Measurements from ENCODE around the gene RGS14.

DNA sequence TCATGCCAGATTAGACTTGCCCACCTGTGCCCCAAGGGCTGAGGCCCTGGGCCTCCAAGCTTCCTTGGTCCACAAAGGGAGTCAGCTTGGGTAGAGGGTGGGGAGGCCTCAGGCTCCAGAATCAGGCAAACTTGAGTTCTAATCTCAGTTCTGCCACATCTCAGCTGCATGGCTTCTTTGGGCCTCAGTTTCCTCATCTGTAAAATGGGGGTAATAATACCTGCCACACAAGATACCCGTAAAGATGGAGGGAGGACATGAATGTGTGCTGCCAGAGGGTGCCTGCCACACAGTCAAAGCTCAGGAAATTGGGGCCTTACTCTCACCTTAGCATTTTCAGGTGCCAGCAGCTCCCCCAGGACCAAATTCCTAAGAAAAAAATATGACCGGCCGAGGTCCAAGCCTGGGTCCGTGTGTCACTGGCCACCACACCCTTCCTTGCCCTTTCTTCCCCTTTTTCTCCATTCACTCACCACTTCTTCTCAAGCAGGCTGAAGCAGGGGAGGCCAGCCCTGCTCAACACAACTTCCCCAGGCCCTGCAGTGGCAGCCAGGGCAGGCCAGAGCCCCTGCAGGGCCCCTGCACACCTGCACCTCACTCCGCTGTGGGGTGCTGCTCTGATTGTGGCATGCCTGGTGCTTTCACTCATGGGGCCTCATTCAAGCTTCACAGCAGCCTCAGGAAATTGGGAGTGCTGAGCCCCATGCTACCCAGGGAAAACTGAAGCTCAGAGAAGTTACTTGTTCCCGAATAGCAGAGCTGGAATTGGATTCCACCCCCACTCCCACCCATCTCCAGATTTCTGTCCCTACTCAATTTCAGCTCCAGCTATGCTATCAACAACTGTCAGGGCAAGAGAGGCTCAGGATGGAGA is 3.9 kb downstream of the RGS14 start:
- TF ChIP-seq ZFP30 (CRISPR knock-in tag; IDR thresholded peaks at IDR 0.05): no peak
- TF ChIP-seq, protein P1, sequence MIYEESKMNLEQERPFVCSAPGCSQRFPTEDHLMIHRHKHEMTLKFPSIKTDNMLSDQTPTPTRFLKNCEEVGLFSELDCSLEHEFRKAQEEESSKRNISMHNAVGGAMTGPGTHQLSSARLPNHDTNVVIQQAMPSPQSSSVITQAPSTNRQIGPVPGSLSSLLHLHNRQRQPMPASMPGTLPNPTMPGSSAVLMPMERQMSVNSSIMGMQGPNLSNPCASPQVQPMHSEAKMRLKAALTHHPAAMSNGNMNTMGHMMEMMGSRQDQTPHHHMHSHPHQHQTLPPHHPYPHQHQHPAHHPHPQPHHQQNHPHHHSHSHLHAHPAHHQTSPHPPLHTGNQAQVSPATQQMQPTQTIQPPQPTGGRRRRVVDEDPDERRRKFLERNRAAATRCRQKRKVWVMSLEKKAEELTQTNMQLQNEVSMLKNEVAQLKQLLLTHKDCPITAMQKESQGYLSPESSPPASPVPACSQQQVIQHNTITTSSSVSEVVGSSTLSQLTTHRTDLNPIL (CRISPR knock-in tag; IDR thresholded peaks at IDR 0.05; ENCODE audit: low read depth): no peak
- TF ChIP-seq, protein P2, sequence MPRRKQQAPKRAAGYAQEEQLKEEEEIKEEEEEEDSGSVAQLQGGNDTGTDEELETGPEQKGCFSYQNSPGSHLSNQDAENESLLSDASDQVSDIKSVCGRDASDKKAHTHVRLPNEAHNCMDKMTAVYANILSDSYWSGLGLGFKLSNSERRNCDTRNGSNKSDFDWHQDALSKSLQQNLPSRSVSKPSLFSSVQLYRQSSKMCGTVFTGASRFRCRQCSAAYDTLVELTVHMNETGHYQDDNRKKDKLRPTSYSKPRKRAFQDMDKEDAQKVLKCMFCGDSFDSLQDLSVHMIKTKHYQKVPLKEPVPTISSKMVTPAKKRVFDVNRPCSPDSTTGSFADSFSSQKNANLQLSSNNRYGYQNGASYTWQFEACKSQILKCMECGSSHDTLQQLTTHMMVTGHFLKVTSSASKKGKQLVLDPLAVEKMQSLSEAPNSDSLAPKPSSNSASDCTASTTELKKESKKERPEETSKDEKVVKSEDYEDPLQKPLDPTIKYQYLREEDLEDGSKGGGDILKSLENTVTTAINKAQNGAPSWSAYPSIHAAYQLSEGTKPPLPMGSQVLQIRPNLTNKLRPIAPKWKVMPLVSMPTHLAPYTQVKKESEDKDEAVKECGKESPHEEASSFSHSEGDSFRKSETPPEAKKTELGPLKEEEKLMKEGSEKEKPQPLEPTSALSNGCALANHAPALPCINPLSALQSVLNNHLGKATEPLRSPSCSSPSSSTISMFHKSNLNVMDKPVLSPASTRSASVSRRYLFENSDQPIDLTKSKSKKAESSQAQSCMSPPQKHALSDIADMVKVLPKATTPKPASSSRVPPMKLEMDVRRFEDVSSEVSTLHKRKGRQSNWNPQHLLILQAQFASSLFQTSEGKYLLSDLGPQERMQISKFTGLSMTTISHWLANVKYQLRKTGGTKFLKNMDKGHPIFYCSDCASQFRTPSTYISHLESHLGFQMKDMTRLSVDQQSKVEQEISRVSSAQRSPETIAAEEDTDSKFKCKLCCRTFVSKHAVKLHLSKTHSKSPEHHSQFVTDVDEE (CRISPR knock-in tag; IDR thresholded peaks at IDR 0.05): no peak
